Measurements from ENCODE around the gene ZBTB20.

- peak; percentile 84 to 91 (median 90) for TF ChIP-seq CTCF (IDR thresholded peaks at IDR 0.05)
- no peak for TF ChIP-seq POLR2A (IDR thresholded peaks at IDR 0.05)
These were observed 763.1 kb downstream of the ZBTB20 start for GRCh38 chr3:114383875-114384557.
